Lower leg skin (tissue), 4 donors: ENCODE results near the gene ETFRF1. TPM values are rescaled to one million over a fixed set of nuclear protein-coding genes. Genes with fewer than 3 reads are reported as not detected.
A peak's percentile ranks its signal among the peaks of the same experiment; 100 is the strongest.

ENCODE experiments used
- DNase-seq, 2 donors: peaks; one replicate each; pipeline ENCODE4 v3.0.0-alpha.2; 2019; ENCODE audit warnings: low spot score in 2 of 2
- H3K4me3 ChIP-seq: fragments of 200-600 bp; sonication (generic); 2 replicates; pipeline ENCODE4 v1.5.1; 2017; ENCODE audit warnings: mild to moderate bottlenecking, low read depth; ENCODE audit not compliant: poor library complexity, severe bottlenecking
- POLR2A ChIP-seq, 2 donors: fragments of 450-650 bp; IDR thresholded peaks; one replicate each; pipeline ENCODE4 v1.6.1; 2016 to 2017; ENCODE audit warnings: antibody characterized with exemption in 2 of 2, mild to moderate bottlenecking in 1 of 2, moderate library complexity in 1 of 2
- WGBS, 2 donors: methylation state at CpG; one replicate each; pipeline ENCODE4 v1.1.5; 2018; 5-methylcytosine and 5-hydroxymethylcytosine counted together
- intact Hi-C: fragments of 100-400 bp; cut with DNase I; formaldehyde crosslinking; loops from one replicate; pipeline ENCODE4 v1.15.0; 2023; ENCODE audit warnings: low total_unique reads
- total RNA-seq, 4 donors: library from RNA; depleted of rRNA; stranded (reverse); fragments of >200 nt; gene quantifications; one replicate each; pipeline ENCODE4 v1.1.0, GENCODE V29; 2016
- TF ChIP-seq, protein P1 (sequence below), 3 donors: fragments of 450-650 bp; IDR thresholded peaks; one replicate each; pipeline ENCODE4 v1.5.1; 2016; ENCODE audit warnings: antibody characterized with exemption in 3 of 3, mild to moderate bottlenecking in 3 of 3, moderate library complexity in 2 of 3

ETFRF1 gene, protein sequence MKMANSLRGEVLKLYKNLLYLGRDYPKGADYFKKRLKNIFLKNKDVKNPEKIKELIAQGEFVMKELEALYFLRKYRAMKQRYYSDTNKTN
- 10 to 100 TPM; 26.1 to 59.9 (median 38.0) TPM for total RNA-seq

DNA sequence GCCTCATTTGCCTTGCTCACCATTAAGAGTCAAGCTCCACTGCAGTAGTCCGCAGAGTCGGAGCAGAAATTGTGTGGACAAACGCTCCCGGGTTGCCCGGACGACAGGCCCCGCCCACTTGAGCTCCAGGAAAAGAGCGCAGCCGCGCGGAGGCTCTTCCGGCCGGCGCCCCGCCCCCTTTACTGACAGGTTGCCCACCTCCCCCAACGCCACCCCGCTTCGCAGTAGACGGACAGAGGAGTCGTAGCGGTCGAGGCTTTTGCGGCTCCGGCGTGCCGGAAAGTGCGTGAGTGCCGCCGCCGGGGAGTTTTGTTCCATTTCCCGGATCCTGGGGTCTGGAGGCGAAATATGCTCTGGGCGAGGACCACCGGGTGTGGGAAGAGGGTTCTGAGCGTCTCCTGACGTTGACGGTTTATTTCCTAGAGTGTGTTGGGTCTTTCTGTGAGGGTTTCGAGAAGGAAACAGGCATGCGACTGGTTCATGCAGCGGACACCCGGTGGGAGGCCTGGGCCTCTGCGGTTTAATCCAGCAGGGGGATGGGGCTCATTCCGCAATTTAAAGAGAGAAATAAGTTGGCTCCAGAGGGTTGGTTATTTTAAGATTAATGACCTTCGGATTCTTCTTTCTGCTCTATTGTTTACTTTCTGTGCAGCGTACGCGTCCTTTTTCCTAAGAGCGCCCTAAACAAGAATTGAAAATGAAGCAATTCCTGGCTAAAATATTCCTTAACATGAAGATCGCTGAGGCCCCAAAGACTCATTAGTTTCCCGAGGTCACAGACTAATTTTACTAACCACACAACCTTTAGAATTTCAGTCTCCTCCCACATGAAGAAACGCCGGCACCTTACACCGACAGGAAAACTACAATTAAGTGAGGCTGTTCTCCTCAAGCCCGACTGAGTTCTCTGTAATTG lies at the start of gene ETFRF1, which contains the start of gene DNAI7:
Gene ETFRF1, plus strand, starts transcription at position 182 of the 916 bp plus-strand sequence. CDS start 8,720 bp downstream, outside the sequence.
Gene DNAI7, minus strand, starts transcription at position 105 of the 916 bp plus-strand sequence. Its CDS starts 82 bp downstream, at position 23.
- H3K4me3 ChIP-seq: peak within 1 kb of the TSS; percentile 49
- TF ChIP-seq, protein P1, sequence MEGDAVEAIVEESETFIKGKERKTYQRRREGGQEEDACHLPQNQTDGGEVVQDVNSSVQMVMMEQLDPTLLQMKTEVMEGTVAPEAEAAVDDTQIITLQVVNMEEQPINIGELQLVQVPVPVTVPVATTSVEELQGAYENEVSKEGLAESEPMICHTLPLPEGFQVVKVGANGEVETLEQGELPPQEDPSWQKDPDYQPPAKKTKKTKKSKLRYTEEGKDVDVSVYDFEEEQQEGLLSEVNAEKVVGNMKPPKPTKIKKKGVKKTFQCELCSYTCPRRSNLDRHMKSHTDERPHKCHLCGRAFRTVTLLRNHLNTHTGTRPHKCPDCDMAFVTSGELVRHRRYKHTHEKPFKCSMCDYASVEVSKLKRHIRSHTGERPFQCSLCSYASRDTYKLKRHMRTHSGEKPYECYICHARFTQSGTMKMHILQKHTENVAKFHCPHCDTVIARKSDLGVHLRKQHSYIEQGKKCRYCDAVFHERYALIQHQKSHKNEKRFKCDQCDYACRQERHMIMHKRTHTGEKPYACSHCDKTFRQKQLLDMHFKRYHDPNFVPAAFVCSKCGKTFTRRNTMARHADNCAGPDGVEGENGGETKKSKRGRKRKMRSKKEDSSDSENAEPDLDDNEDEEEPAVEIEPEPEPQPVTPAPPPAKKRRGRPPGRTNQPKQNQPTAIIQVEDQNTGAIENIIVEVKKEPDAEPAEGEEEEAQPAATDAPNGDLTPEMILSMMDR (IDR thresholded peaks at IDR 0.05): no peak
- no peak for TF ChIP-seq POLR2A (IDR thresholded peaks at IDR 0.05)
- WGBS, 2 donors: 1% methylated on average over 45 to 52 of the region's 54 CpGs
- intact Hi-C loops: no loop called here
- peak; percentile 95 to 99 for DNase-seq

DNA sequence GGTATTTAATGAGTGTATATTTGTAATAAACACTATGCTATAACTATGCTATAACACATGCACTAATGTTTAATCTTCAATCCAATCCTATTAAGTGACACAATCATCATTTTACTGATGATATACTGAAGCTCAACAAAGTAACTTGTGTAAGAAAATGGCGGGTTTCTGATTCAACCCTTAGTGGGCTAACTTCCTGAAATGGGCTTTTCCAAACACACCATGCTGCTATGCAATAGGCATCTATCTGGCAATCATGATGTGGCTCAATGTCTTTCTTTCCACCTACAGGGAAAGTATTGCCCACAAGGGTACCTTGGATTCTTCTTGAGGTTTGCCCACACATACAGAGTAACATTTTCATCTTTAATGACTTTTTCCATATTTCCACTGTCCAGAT lies 48.4 kb upstream of the ETFRF1 start:
- H3K4me3 ChIP-seq: no peak overlapping the region
- no peak for DNase-seq
- TF ChIP-seq POLR2A (IDR thresholded peaks at IDR 0.05): no peak
- TF ChIP-seq, protein P1 (IDR thresholded peaks at IDR 0.05): no peak
- intact Hi-C loops: no loop called here
- 92 to 100% methylated on average over 1 of the region's 1 CpG for WGBS, 2 donors

DNA sequence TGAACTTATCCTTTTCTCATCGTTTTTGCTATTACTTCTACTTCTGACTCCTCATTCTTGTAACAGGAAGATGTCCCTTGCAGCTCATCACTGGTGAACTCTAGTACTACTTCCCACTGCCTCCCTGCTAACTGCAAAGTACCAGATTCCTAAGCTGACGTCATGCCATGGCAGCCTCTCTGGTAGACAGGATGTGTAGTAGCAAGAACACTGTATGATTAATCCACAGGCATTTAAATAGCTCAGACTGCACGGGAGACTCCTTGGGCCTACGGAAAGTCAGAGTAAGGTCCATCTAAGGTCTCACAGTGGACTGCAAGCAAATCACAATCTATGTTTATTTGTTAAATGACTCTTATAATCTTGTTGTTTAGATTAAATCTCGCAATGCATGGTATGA lies 43.6 kb upstream of the ETFRF1 start:
- TF ChIP-seq, protein P1 (IDR thresholded peaks at IDR 0.05): no peak
- TF ChIP-seq POLR2A (IDR thresholded peaks at IDR 0.05): no peak
- no peak overlapping the region for H3K4me3 ChIP-seq
- intact Hi-C loops: no loop called here
- 30 to 37% methylated on average over 5 of the region's 5 CpGs for WGBS, 2 donors
- DNase-seq: peak in 1 of 2 donors; percentile 29

DNA sequence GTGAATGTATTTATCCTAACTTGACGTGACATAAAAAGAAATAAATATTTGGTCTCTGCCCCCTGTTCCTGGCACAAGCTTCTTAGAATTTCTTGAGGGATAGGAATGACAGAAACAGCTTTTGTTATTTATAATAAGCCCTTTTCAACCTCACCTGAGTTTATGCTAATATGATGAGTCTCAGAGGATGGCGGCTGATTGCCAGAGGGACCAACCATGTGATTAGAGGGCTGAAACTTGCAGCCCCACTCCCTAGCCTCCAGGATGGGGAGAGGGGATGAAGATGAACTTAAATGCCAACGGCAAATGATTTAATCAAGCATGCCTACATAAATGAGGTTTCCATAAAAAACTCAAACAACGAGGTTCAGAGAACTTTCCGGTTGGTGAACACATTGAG lies 43.0 kb upstream of the ETFRF1 start:
- no peak overlapping the region for H3K4me3 ChIP-seq
- TF ChIP-seq, protein P1 (IDR thresholded peaks at IDR 0.05): no peak
- TF ChIP-seq POLR2A (IDR thresholded peaks at IDR 0.05): no peak
- intact Hi-C loops: no loop called here
- no peak for DNase-seq
- WGBS, 2 donors: 60% methylated on average over 5 of the region's 5 CpGs

DNA sequence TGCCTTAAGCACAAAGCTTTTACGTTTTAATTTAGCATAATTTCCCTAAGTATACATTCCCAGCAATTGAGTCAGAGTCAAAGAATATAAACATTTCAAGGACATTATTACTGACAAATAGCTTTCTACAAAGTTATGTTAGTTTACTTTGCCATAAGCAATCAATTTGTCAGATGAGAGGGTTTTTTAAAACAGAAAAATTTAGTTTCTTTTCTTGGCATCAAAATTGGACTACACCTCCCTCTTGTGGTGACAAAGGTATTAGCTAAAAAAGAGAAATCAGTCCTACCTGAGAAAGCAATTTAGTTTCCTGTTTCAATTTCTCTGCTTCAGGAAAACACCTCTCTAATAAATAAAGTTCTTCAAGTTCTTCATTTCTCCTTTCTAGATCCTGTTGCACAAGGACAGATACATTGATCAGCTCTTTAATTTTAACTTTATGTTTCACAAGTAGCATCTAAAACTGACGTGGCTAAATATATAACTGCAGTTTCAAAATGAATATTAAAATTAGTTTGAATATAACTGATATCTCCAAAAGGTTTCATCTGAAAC lies 39.9 kb upstream of the ETFRF1 start:
- intact Hi-C loops: no loop called here
- TF ChIP-seq, protein P1 (IDR thresholded peaks at IDR 0.05): no peak
- no peak for TF ChIP-seq POLR2A (IDR thresholded peaks at IDR 0.05)

More for the DNA sequence above, 39.9 kb upstream of the ETFRF1 start:
- 56 to 60% methylated on average over 2 of the region's 2 CpGs for WGBS, 2 donors
- no peak overlapping the region for H3K4me3 ChIP-seq
- DNase-seq: no peak
